IPS DF 6.9 (cell line): Measurements from ENCODE around the gene CLUH.
"Not testable (repeated sequence)": the region's sequence is repeated elsewhere in the genome, so short reads cannot be mapped to it uniquely, and the experiment has no call there.

Source experiments
- DNase-seq: peaks from one replicate; pipeline ENCODE4 v3.0.0-alpha.2; 2013; ENCODE audit warnings: low read depth, low spot score
- H3K27ac ChIP-seq: one replicate; pipeline ENCODE4 v1.5.1; 2013; ENCODE audit warnings: low read length, control low read depth
- H3K27me3 ChIP-seq: 2 replicates; pipeline ENCODE4 v1.6.1; 2013; ENCODE audit warnings: mild to moderate bottlenecking, low read length; ENCODE audit not compliant: control insufficient read depth, insufficient read depth
- H3K36me3 ChIP-seq: 2 replicates; pipeline ENCODE4 v1.6.1; 2013; ENCODE audit warnings: low read length; ENCODE audit not compliant: control insufficient read depth, insufficient read depth
- H3K4me1 ChIP-seq: 2 replicates; pipeline ENCODE4 v1.6.1; 2013; ENCODE audit warnings: low read length; ENCODE audit not compliant: control insufficient read depth, insufficient read depth
- H3K4me3 ChIP-seq: 2 replicates; pipeline ENCODE4 v1.5.1; 2013; ENCODE audit warnings: mild to moderate bottlenecking, low read length
- H3K9me3 ChIP-seq: 2 replicates; pipeline ENCODE4 v1.6.1; 2013; ENCODE audit warnings: low read length, inconsistent platforms; ENCODE audit not compliant: control insufficient read depth, insufficient read depth
- WGBS: extraction: QIAGEN DNeasy Blood & Tissue Kit; methylation state at CpG from one replicate; pipeline ENCODE4 v1.1.7; 2013; ENCODE audit warnings: mixed read lengths, missing lambda C conversion rate; ENCODE audit not compliant: insufficient read length, insufficient coverage; 5-methylcytosine and 5-hydroxymethylcytosine counted together

The CLUH gene

DNA sequence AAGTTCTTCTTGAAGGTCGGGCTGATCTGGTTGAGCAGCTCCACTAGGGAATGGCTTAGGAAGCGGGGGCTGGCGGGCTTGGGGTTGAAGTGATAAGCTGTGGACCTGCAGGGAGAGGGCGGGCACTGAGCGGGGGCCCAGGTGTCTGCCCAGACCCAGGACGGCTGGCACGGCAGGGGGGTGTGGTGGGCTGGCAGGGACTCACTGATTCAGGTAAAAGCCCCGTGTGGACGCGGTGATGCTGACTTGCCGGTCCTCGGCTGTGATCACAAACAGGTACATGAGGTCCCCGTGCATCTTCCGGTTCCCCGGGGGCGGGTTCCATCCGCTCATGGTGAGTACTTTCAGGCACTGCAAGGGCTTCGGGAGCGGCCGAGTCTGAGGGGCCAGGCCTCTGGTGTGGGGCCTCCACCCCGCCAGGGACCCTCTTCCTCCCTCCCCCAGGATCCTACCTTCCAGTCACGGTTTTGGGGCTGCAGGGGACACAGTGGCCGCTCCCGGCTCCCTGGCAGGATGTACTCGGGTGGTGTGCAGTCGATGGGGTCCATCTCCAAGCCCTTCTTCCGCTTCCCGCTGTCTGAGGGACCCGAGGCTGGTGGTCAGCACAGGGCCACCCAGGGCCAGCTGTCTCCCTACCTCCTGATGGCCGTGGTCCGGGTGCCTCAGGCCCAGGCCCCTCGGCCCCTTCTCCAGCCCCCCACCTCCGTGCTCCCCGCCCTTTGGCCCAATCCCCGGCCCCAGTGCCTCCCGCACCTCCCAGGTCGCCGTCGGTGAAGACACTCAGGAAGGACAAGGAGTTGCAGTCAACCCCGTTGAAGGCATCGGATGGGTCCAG is 10.2 kb downstream of the CLUH start:
- Histone ChIP-seq H3K27me3 (no peaks in the 10 kb centered on the region), H3K36me3 (peaks cover 31% of the 10 kb centered on the region)
- WGBS = no CpG with 5 or more reads among the region's 41 CpGs

DNA sequence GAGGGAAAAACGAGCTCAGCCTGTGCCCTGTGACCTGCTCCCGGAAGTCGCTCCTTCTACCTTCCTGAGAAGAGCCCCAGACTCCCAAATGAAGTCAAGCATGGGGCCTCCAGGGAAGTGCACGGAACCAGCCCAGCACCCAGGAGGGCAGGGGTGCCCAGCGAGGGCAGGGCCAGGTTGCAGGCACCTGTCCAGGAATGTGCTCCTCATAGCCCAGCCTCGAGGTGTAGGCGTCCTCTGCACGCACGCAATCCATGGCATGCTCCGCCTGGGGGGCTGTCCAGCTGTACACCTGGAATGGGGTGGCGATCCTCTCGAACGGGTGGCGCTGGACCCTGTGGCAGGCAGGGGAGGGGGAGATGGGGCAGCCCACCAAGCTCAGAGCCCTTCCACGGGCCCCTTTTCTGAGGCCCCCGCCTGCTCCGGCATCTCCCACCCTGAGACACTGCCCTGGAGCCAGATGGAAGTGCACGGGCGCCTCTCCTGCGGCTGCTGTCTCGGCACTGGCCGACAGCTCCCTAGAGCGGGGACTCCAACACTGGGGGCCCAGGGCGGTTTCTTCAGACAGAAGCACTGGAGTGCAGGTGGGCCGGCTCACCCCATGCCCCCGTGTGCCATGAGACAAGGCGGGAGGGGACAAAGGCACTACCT is 10.9 kb downstream of the CLUH start:
- Histone ChIP-seq H3K4me3 (no peak overlapping the region), H3K9me3 (no peaks in the 10 kb centered on the region), H3K27me3 (no peaks in the 10 kb centered on the region), H3K27ac (no peak overlapping the region), H3K36me3 (peaks cover 39% of the 10 kb centered on the region), H3K4me1 (no peaks in the 10 kb centered on the region)
- no peak for DNase-seq
- WGBS = no CpG with 5 or more reads among the region's 27 CpGs

More for the DNA sequence above, 10.2 kb downstream of the CLUH start:
- Histone ChIP-seq H3K4me3 (no peak overlapping the region), H3K4me1 (no peaks in the 10 kb centered on the region), H3K9me3 (no peaks in the 10 kb centered on the region), H3K27ac (no peak overlapping the region)
- DNase-seq = no peak

DNA sequence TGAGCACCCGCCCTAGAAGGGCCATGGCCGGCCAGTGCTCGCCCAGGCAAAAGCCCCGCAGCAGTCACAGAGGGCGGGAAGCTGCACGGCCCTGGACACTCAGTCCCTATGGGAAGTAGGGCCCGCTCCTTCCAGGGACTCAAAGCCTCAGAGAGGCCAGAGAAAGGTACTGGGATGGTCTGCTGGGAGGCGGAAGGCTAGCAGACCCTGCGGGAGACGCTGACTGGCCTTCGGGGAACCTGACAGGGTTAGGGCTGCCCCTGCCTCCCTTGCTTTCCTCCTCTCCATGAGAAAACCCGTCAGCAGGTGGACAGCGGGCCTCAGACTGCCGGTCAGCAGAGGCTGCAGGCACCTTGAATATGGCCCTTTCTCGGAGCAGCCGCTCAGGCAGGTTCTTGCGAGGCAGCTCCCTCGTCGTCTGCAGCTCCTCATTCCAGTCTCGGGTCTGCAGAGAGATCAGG is 11.5 kb downstream of the CLUH start:
- Histone ChIP-seq H3K4me1 (no peaks in the 10 kb centered on the region), H3K9me3 (no peaks in the 10 kb centered on the region), H3K27ac (no peak overlapping the region), H3K4me3 (no peak overlapping the region), H3K36me3 (peaks cover 39% of the 10 kb centered on the region), H3K27me3 (no peaks in the 10 kb centered on the region)
- DNase-seq = no peak
- WGBS = no CpG with 5 or more reads among the region's 20 CpGs

DNA sequence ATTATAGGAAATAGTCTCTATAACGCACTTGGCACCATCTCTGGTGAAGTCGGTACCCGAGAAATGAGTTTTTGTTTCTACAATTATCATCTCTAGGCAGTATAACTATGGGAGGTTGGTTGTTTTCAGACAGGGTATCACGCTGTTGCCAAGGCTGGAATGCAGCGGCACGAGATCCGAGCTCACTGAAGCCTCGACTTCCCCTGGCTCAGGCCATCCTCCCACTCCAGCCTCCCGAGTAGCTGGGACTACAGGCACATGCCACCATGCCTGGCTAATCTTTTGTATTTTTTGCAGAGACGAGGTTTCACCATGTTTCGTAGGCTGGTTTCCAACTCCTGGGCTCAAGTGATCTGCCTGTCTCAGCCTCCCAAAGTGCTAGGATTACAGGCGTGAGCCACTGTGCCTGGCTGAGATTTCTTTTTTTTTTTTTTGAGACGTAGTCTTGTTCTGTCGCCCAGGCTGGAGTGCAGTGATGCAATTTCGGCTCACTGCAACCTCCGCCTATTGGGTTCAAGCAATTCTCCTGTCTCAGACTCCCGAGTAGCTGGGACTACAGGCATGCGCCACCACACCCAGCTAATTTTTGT is 12.3 kb downstream of the CLUH start:
- H3K4me3 ChIP-seq, H3K9me3 ChIP-seq, H3K27me3 ChIP-seq, H3K27ac ChIP-seq, H3K4me1 ChIP-seq, DNase-seq: not testable (repeated sequence)
- no CpG with 5 or more reads among the region's 18 CpGs for WGBS
- peaks cover 39% of the 10 kb centered on the region for H3K36me3 ChIP-seq

DNA sequence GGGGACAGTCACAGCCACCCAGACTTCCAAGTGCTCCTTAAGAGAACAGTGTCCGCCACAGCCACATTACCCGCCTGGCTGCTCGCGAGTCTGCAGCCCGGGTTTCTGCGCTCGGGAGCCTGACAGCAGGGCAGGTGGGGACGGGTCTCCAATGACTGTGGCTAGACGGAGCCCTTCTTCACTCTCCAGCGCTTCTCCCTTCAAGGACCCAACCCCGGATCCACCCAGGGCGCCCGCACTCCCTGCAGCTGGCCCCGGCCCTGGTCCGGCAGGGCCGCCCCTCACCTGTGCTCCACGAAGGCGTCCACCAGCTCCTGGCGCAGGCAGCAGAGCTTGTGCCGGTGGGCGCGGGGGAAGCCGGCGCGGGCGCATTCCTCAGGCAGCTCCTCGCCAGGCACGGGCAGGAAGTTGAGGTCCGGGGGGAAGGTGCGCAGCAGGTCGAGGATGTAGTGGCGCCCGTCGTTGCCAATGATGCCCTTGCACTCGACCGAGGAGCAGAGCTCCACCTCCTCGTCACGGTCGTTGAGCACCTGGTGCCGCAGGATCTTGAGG is 13.9 kb downstream of the CLUH start:
- DNase-seq = no peak
- Histone ChIP-seq H3K4me1 (no peaks in the 10 kb centered on the region), H3K4me3 (no peak overlapping the region), H3K27ac (no peak overlapping the region), H3K9me3 (no peaks in the 10 kb centered on the region), H3K27me3 (no peaks in the 10 kb centered on the region), H3K36me3 (peaks cover 37% of the 10 kb centered on the region)
- no CpG with 5 or more reads among the region's 40 CpGs for WGBS

DNA sequence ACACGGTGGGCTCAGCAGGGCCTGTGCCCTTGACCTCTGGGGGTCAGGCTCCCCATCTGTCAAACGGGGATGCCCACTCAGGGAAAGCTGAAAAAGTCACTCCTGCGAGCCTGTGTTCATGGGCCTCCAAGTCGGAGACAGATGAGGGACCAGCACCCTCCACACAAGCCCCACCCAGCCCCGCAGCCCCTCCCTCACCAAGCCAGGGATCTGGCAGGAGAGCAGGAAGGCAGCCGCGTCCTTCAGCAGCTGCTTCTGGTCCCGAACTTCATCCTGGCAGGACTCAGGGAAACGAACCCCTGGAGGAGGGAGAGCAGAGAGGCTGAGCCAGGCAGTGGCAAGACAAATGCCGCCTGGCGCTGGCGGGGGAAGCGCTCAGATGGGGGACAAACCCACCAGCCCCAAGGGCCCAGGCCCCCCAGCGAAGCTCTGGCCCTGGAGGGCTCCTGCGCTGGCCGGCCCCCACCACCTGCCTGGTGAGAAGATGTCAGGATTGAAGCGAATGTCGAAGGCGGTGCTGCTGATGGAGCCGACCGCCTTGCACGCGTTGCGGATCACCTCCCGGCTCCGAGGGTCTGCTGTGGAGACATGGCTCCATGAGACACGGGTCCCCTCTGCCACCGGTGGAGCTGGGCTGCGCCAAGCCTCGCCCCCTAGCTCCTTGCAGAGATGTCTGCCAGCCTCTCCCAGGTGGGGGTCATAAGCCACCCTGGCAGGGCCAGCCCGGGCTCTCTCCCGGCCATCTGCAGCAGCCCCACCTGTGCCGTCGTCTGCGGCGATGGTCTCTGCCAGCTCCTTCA is 15.4 kb downstream of the CLUH start:
- no peak overlapping the region for H3K27ac ChIP-seq
- peaks cover 5% of the 10 kb centered on the region for H3K4me1 ChIP-seq
- H3K27me3 ChIP-seq = no peaks in the 10 kb centered on the region
- no peak for DNase-seq
- H3K9me3 ChIP-seq = no peaks in the 10 kb centered on the region
- no peak overlapping the region for H3K4me3 ChIP-seq
- peaks cover 42% of the 10 kb centered on the region for H3K36me3 ChIP-seq
- WGBS = no CpG with 5 or more reads among the region's 36 CpGs

DNA sequence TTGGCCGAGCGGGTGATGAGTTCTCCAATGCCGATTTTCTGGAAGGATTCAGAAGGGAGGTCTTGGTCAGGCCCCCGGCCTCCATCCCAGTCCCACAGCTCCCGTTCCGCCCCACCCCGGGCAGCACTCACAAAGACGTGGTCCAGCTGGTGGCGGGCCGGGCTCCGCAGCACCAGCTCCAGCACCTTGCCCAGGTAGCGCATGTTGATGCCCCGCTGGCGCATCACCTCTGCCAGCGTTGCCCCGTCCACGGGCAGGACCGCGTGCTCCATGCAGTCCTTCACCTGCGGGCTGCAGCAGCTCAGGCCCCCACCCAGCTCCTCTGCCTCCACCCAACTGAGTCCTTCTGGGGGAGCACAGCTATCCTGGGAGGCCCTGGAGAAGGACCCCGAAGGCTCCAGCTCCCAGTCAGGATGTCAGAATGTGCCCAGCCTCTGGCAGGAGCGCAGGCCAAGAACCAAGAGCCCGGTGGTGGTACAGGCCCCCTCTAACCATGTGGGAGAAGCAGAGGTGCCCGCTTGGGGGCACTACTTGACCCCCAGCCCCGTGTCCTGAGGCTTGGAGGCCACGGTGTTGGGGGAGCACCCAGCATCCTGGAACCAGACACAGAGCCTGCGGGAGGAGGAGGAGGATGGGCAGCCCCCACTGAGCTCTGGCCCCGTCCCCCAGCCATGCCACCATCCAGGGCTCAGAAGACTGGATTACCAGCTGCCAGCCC is 16.2 kb downstream of the CLUH start:
- Histone ChIP-seq H3K9me3 (no peaks in the 10 kb centered on the region), H3K36me3 (peaks cover 36% of the 10 kb centered on the region), H3K4me3 (no peak overlapping the region), H3K4me1 (peaks cover 5% of the 10 kb centered on the region), H3K27me3 (no peaks in the 10 kb centered on the region), H3K27ac (no peak overlapping the region)
- DNase-seq = no peak
- no CpG with 5 or more reads among the region's 28 CpGs for WGBS

DNA sequence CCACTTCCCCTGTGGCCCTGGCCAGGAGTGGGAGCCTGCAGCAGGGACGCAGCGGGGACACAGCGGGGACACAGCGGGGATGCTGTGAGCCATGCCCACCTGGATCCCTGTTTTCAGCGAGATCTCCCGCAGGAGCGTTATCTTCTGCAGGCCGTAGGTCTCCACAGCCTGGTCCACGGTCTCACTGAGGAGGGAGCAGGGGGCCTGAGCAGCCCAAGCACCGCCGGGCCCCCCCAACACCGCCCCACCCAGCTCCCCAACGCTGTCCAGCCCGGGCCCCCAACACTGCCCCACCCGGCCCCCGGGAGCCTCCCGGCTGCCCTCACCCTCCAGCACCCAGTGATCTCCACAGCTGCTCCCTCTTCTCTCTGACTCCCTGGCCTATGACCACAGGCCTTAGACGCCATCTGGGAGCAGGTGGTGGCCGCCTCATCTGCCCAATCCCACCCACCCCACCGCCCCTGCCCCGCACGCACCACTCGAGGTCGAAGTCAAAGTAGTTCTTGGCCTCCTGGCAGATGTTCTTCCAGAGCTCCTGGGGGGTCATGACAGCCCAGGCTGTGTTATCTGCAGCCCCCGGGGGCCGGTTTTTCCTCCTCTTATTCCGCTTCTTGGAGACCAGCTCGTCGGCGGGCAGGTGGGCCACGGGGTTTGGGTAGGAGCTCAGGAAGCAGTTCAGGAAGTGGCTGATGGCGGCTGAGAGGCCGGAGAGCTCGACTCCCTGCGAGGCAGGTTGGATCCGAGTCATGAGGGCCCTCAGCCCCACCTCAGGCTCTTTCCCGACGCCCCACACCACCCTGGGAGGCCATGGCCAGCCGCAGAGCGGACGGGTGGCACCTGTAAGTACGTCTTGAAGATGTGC is 17.0 kb downstream of the CLUH start:
- no peak overlapping the region for H3K27ac ChIP-seq
- no peak overlapping the region for H3K4me3 ChIP-seq
- no peaks in the 10 kb centered on the region for H3K9me3 ChIP-seq
- peaks cover 38% of the 10 kb centered on the region for H3K36me3 ChIP-seq
- peaks cover 5% of the 10 kb centered on the region for H3K4me1 ChIP-seq
- no peak for DNase-seq
- no CpG with 5 or more reads among the region's 42 CpGs for WGBS
- no peaks in the 10 kb centered on the region for H3K27me3 ChIP-seq
